HG03521 (cell line): ENCODE results near the gene PRUNE1.

Experiments
- ATAC-seq: cut with Tn5 transposase; IDR thresholded peaks from one replicate; pipeline ENCODE4 v1.9.1; 2021; ENCODE audit warnings: mild to moderate bottlenecking, moderate library complexity; ENCODE audit not compliant: unreplicated experiment

The PRUNE1 gene

GRCh38 chr1:150976879-150977694, 31.2 kb upstream of the PRUNE1 start:
- ATAC-seq, result no peak

GRCh38 chr1:150979092-150980056, 28.9 kb upstream of the PRUNE1 start:
- peak; percentile 52 for ATAC-seq

- ATAC-seq, result no peak
Observed at GRCh38 chr1:150981177-150981804, 27.0 kb upstream of the PRUNE1 start.

GRCh38 chr1:150981805-150982712, 26.2 kb upstream of the PRUNE1 start, which contains the start of gene ANXA9:
Gene ANXA9 (plus strand): TSS chr1:150982292. CDS start chr1:150983106, 814 bp downstream.
- no peak for ATAC-seq

GRCh38 chr1:150985179-150985825, 22.9 kb upstream of the PRUNE1 start:
- ATAC-seq, result no peak

GRCh38 chr1:150987924-150988323, 20.3 kb upstream of the PRUNE1 start:
- ATAC-seq, result no peak

GRCh38 chr1:150992626-150993025, 15.6 kb upstream of the PRUNE1 start:
- no peak for ATAC-seq

GRCh38 chr1:150994248-150994647, 14.0 kb upstream of the PRUNE1 start:
- ATAC-seq, result no peak

- ATAC-seq, result no peak
Observed at GRCh38 chr1:150995460-150995859, 12.8 kb upstream of the PRUNE1 start.

GRCh38 chr1:150995896-150996295, 12.4 kb upstream of the PRUNE1 start:
- no peak for ATAC-seq

- no peak for ATAC-seq
Observed at GRCh38 chr1:150997126-150997872, 10.9 kb upstream of the PRUNE1 start.

- no peak for ATAC-seq
Observed at GRCh38 chr1:150997949-150998348, 10.3 kb upstream of the PRUNE1 start.

GRCh38 chr1:150999051-150999674, 9.1 kb upstream of the PRUNE1 start:
- ATAC-seq, result no peak

GRCh38 chr1:150999926-151000325, 8.3 kb upstream of the PRUNE1 start:
- no peak for ATAC-seq

GRCh38 chr1:151000408-151000807, 7.8 kb upstream of the PRUNE1 start:
- no peak for ATAC-seq

GRCh38 chr1:151001602-151002001, 6.6 kb upstream of the PRUNE1 start:
- ATAC-seq, result no peak

- no peak for ATAC-seq
Observed at GRCh38 chr1:151002051-151002450, 6.2 kb upstream of the PRUNE1 start.

GRCh38 chr1:151002611-151003010, 5.6 kb upstream of the PRUNE1 start:
- no peak for ATAC-seq
